ENCODE results near the gene KSR1. TPM values are rescaled to one million over a fixed set of nuclear protein-coding genes. Genes with fewer than 3 reads are reported as not detected.

KSR1 gene
- polyA plus RNA-seq, 1 of the 3 experiments (the other 2 are of a cell fraction): 7.5 TPM

DNA sequence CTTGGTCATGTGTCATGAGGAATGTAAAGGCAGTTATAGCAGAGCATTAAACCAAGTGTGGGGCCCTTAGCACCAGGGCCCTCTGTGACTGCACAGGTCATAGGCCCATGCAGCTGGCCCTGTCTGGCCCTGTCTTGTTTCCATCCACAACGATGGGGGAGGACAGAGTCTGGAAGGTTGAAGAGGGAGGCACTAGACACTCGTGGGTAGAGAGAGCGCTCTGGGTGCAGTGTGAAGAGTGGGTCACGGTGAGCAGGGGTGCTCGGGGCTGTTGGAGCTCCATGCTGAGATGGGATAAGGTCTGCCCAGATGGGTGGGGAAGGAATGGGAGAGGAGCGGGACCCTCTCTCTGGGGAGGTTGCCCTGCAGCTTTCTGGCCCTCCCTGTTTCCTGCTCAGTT lies 12.8 kb upstream of the KSR1 start:
- Histone ChIP-seq H3K9me2 (no peaks in the 10 kb centered on the region), H3K9ac (no peak overlapping the region), H3K27me3 (ENCODE audit: insufficient read depth) (no peaks in the 10 kb centered on the region), H3K9me3 (no peaks in the 10 kb centered on the region), H3K27ac (ENCODE audit: low read depth in 2 of 2, low read length in 1 of 2) (no peak overlapping the region), H3K4me2 (no peak overlapping the region), H4K20me1 (ENCODE audit: insufficient read depth) (0 out of 2 replicates have a peak, but pooled peaks cover 3% of the 10 kb centered on the region), H3K4me1 (ENCODE audit: control insufficient read depth in 1 of 2, insufficient read depth in 2 of 2, low read depth in 1 of 2, low read length in 1 of 2) (peaks cover 0 to 2% of the 10 kb centered on the region in 2 experiments; a peak in 1 of 4 replicates), H3K79me2 (ENCODE audit: insufficient read depth) (no peaks in the 10 kb centered on the region), H3F3A (replicated peaks; ENCODE audit: insufficient read depth) (peaks cover 14% of the 10 kb centered on the region), H2AFZ (ENCODE audit: low read depth) (no peak overlapping the region), H3K36me3 (replicated peaks in 1 of 2; ENCODE audit: control insufficient read depth in 1 of 2, insufficient read depth in 2 of 2, low read length in 1 of 2) (no peaks in the 10 kb centered on the region), H3K4me3 (ENCODE audit: low read depth in 2 of 2, low read length in 1 of 2) (no peak overlapping the region)
- POLR2A ChIA-PET: no interaction called here
- TF ChIP-seq, protein P1, sequence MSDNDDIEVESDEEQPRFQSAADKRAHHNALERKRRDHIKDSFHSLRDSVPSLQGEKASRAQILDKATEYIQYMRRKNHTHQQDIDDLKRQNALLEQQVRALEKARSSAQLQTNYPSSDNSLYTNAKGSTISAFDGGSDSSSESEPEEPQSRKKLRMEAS (IDR thresholded peaks at IDR 0.05; ENCODE audit: low read depth): no peak
- TF ChIP-seq RXRA (IDR thresholded peaks at IDR 0.05; ENCODE audit: borderline replicate concordance, low read depth) (no peak), ELF1 (IDR thresholded peaks at IDR 0.05) (no peak), TAF1 (IDR thresholded peaks at IDR 0.05; ENCODE audit: borderline replicate concordance, low read depth, low read length) (no peak), MEF2A (IDR thresholded peaks at IDR 0.05; ENCODE audit: borderline replicate concordance, low read depth) (no peak), RAD21 (IDR thresholded peaks at IDR 0.05; ENCODE audit: low read length) (no peak), FOXJ3 (CRISPR knock-in tag; IDR thresholded peaks at IDR 0.05) (no peak), YY1 (IDR thresholded peaks at IDR 0.05; ENCODE audit: low read depth) (no peak), RCOR1 (IDR thresholded peaks at IDR 0.05; ENCODE audit: low read length) (no peak), SMC3 (IDR thresholded peaks at IDR 0.05; ENCODE audit: low read depth, low read length) (no peak), NFIC (IDR thresholded peaks at IDR 0.05; ENCODE audit: borderline replicate concordance) (no peak), TEAD4 (IDR thresholded peaks at IDR 0.05; ENCODE audit: borderline replicate concordance, insufficient read depth) (no peak)
- TF ChIP-seq, protein P2, sequence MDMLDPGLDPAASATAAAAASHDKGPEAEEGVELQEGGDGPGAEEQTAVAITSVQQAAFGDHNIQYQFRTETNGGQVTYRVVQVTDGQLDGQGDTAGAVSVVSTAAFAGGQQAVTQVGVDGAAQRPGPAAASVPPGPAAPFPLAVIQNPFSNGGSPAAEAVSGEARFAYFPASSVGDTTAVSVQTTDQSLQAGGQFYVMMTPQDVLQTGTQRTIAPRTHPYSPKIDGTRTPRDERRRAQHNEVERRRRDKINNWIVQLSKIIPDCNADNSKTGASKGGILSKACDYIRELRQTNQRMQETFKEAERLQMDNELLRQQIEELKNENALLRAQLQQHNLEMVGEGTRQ (IDR thresholded peaks at IDR 0.05; ENCODE audit: borderline replicate concordance, low read depth, low read length): no peak
- 64% methylated on average over 6 of the region's 6 CpGs for WGBS (ENCODE audit: low lambda C conversion rate)
- CTCF ChIA-PET: interaction anchor here (1.0 to 4.5 kb wide), 5 partner anchors 10 to 207 kb away, joined by 3 to 22 read pairs (median 4); no protein-coding TSS in a partner anchor
- DNase-seq: no peak

DNA sequence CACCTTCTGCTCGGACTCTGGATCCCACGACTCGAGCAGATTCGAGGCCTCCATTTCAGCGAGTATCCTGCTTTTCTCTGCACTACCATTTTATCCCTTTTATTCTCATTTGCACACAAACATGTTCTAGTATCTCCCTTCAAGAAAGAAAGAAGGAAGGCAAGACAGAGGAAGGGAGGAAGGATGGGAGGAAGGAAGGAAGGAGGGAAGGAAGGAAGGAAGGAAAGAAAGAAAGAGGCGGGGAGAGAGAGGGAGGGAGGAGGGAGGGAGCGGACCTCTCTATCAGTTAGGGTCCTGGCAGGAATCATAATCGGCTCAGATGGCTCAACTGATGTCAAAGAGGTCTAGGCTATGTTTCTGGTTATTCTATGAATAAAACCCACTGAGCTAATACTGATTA lies 10.3 kb upstream of the KSR1 start:
- Histone ChIP-seq H3K27me3 (ENCODE audit: insufficient read depth) (no peaks in the 10 kb centered on the region), H4K20me1 (ENCODE audit: insufficient read depth) (0 out of 2 replicates have a peak, but pooled peaks cover 3% of the 10 kb centered on the region), H3K9me2 (no peaks in the 10 kb centered on the region), H3K9ac (no peak overlapping the region), H2AFZ (ENCODE audit: low read depth) (no peak overlapping the region), H3K79me2 (ENCODE audit: insufficient read depth) (no peaks in the 10 kb centered on the region), H3K9me3 (no peaks in the 10 kb centered on the region), H3F3A (replicated peaks; ENCODE audit: insufficient read depth) (peaks cover 14% of the 10 kb centered on the region), H3K4me3 (ENCODE audit: low read depth in 2 of 2, low read length in 1 of 2) (no peak overlapping the region), H3K36me3 (replicated peaks in 1 of 2; ENCODE audit: control insufficient read depth in 1 of 2, insufficient read depth in 2 of 2, low read length in 1 of 2) (no peaks in the 10 kb centered on the region), H3K4me1 (ENCODE audit: control insufficient read depth in 1 of 2, insufficient read depth in 2 of 2, low read depth in 1 of 2, low read length in 1 of 2) (peaks cover 0 to 2% of the 10 kb centered on the region in 2 experiments; a peak in 1 of 4 replicates), H3K27ac (ENCODE audit: low read depth in 2 of 2, low read length in 1 of 2) (no peak overlapping the region), H3K4me2 (no peak overlapping the region)
- POLR2A ChIA-PET: no interaction called here
- 88% methylated on average over 8 of the region's 8 CpGs for WGBS (ENCODE audit: low lambda C conversion rate)
- CTCF ChIA-PET: interaction anchor here (1.1 to 1.7 kb wide), 4 partner anchors 10 to 210 kb away, joined by 4 to 9 read pairs (median 5); partner anchors contain the start of gene KSR1
- no peak for DNase-seq
- TF ChIP-seq USF1 (IDR thresholded peaks at IDR 0.05; ENCODE audit: borderline replicate concordance, low read depth) (no peak), NFIC (IDR thresholded peaks at IDR 0.05; ENCODE audit: borderline replicate concordance) (no peak), RFX5 (IDR thresholded peaks at IDR 0.05; ENCODE audit: low read length) (no peak), RCOR1 (IDR thresholded peaks at IDR 0.05; ENCODE audit: low read length) (no peak)
- TF ChIP-seq, protein P2 (IDR thresholded peaks at IDR 0.05; ENCODE audit: borderline replicate concordance, low read depth, low read length): no peak
